IMR-90 (cell line): ENCODE results near the gene IL10. TPM values are rescaled to one million over a fixed set of nuclear protein-coding genes. Genes with fewer than 3 reads are reported as not detected.

Experiments used
- ATAC-seq: fragments of 200-7000 bp; cut with Tn5 transposase; 2 replicates; pipeline ENCODE4 v1.9.1; 2020; ENCODE audit warnings: low read depth, mild to moderate bottlenecking, moderate library complexity
- BruUV-seq: library from RNA; stranded (reverse); fragments of 400-500 nt; replicated peaks from 2 replicates; lab custom pipeline; 2021; lab: Mats Ljungman, UMichigan
- CTCF ChIA-PET: fragments of 300-600 bp; formaldehyde crosslinking; extraction: SDS; loops from one replicate; lab custom pipeline; 2021; ENCODE audit warnings: antibody characterized with exemption; lab: Yijun Ruan, JAX
- POLR2A ChIA-PET: fragments of 300-600 bp; sonication (Branson Sonifier 250); formaldehyde crosslinking; loops from one replicate; lab custom pipeline; 2022; ENCODE audit warnings: antibody characterized with exemption; ENCODE audit not compliant: unreplicated experiment; lab: Charles Lee
- DNase-seq: peaks from one replicate; pipeline ENCODE4 v3.0.0; 2013
- H2AFZ ChIP-seq: replicated peaks from 2 replicates; pipeline ENCODE3; 2013; ENCODE audit warnings: low read length, mild to moderate bottlenecking; ENCODE audit not compliant: poor library complexity
- H2AK5ac ChIP-seq: 2 replicates; pipeline ENCODE4 v1.6.1; 2013; ENCODE audit warnings: low read depth, low read length, inconsistent platforms
- H2AK9ac ChIP-seq: replicated peaks from 2 replicates; pipeline ENCODE3; 2013; ENCODE audit warnings: mild to moderate bottlenecking, low read depth, low read length, moderate library complexity; ENCODE audit not compliant: poor library complexity
- H2BK120ac ChIP-seq: 2 replicates; pipeline ENCODE4 v1.6.1; 2013; ENCODE audit warnings: low read depth, low read length, inconsistent platforms
- H2BK15ac ChIP-seq: 3 replicates; pipeline ENCODE4 v1.6.1; 2013; ENCODE audit warnings: low read depth, low read length, inconsistent platforms
- H2BK20ac ChIP-seq: 2 replicates; pipeline ENCODE4 v1.6.1; 2013; ENCODE audit warnings: low read depth, mild to moderate bottlenecking, inconsistent platforms, low read length, moderate library complexity
- H2BK5ac ChIP-seq: 2 replicates; pipeline ENCODE4 v1.6.1; 2013; ENCODE audit warnings: mild to moderate bottlenecking, low read depth, low read length, inconsistent platforms; ENCODE audit not compliant: poor library complexity, severe bottlenecking
- H3K14ac ChIP-seq: replicated peaks from 2 replicates; pipeline ENCODE4 v1.6.1; 2013; ENCODE audit warnings: low read depth, low read length, inconsistent platforms
- H3K18ac ChIP-seq: 2 replicates; pipeline ENCODE4 v1.6.1; 2013; ENCODE audit warnings: low read depth, low read length, control low read depth
- H3K23ac ChIP-seq: 2 replicates; pipeline ENCODE4 v1.6.1; 2013; ENCODE audit warnings: low read depth, low read length, inconsistent platforms
- H3K27ac ChIP-seq: 2 replicates; pipeline ENCODE4 v1.5.1; 2013; ENCODE audit warnings: mild to moderate bottlenecking, control low read depth, low read length; ENCODE audit not compliant: insufficient read depth
- H3K27me3 ChIP-seq: 2 replicates; pipeline ENCODE4 v1.6.1; 2013; ENCODE audit warnings: low read length; ENCODE audit not compliant: control insufficient read depth, insufficient read depth
- H3K36me3 ChIP-seq: 2 replicates; pipeline ENCODE4 v1.6.1; 2013; ENCODE audit warnings: low read length, mixed read lengths; ENCODE audit not compliant: control insufficient read depth, insufficient read depth
- H3K4ac ChIP-seq: 2 replicates; pipeline ENCODE4 v1.6.1; 2013; ENCODE audit warnings: low read depth, low read length, inconsistent platforms
- H3K4me1 ChIP-seq: 2 replicates; pipeline ENCODE4 v1.6.1; 2013; ENCODE audit warnings: low read length, mixed read lengths; ENCODE audit not compliant: control insufficient read depth, insufficient read depth
- H3K4me2 ChIP-seq: 2 replicates; pipeline ENCODE4 v1.6.1; 2013; ENCODE audit warnings: low read depth, mild to moderate bottlenecking, control low read depth, low read length, moderate library complexity
- H3K4me3 ChIP-seq: 2 replicates; pipeline ENCODE4 v1.5.1; 2013; ENCODE audit warnings: low read depth, mild to moderate bottlenecking, control low read depth, low read length, moderate library complexity; ENCODE audit not compliant: insufficient read depth
- H3K56ac ChIP-seq: 2 replicates; pipeline ENCODE4 v1.6.1; 2013; ENCODE audit warnings: low read length, inconsistent platforms; ENCODE audit not compliant: insufficient read depth; ENCODE audit errors: extremely low read depth
- H3K79me1 ChIP-seq, 2 experiments: 2 replicates each; pipeline ENCODE4 v1.6.1; 2013; ENCODE audit warnings: low read length in 2 of 2, inconsistent platforms in 1 of 2, low read depth in 1 of 2
- H3K9ac ChIP-seq: 2 replicates; pipeline ENCODE4 v1.6.1; 2013; ENCODE audit warnings: low read depth, low read length, control low read depth
- H3K9me1 ChIP-seq: 2 replicates; pipeline ENCODE4 v1.6.1; 2013; ENCODE audit warnings: low read length, inconsistent platforms; ENCODE audit not compliant: insufficient read depth
- H3K9me3 ChIP-seq: 2 replicates; pipeline ENCODE4 v1.6.1; 2013; ENCODE audit warnings: low read length; ENCODE audit not compliant: control insufficient read depth, insufficient read depth
- H4K20me1 ChIP-seq: 2 replicates; pipeline ENCODE4 v1.6.1; 2013; ENCODE audit warnings: low read length, inconsistent platforms; ENCODE audit not compliant: insufficient read depth
- H4K5ac ChIP-seq: 2 replicates; pipeline ENCODE4 v1.6.1; 2013; ENCODE audit warnings: mild to moderate bottlenecking, low read depth, low read length, control low read depth
- H4K8ac ChIP-seq, 2 experiments: 2 replicates each; pipeline ENCODE4 v1.6.1; 2013; ENCODE audit warnings: low read depth in 2 of 2, low read length in 2 of 2, control low read depth in 1 of 2, inconsistent platforms in 1 of 2
- H4K91ac ChIP-seq: 2 replicates; pipeline ENCODE4 v1.6.1; 2013; ENCODE audit warnings: low read depth, low read length, inconsistent platforms; ENCODE audit not compliant: insufficient read depth
- BHLHE40 ChIP-seq: fragments of 150-350 bp; IDR thresholded peaks from 2 replicates; pipeline ENCODE4 v1.6.1; 2016; ENCODE audit warnings: mild to moderate bottlenecking, low read depth, low read length
- CTCF ChIP-seq: conservative IDR thresholded peaks from 2 replicates; pipeline ENCODE4 v1.5.1; 2012; ENCODE audit warnings: mild to moderate bottlenecking, low read depth, low read length, improper control_type of control experiment
- FOS ChIP-seq: fragments of 150-350 bp; IDR thresholded peaks from 2 replicates; pipeline ENCODE4 v1.6.1; 2016; ENCODE audit warnings: low read depth, low read length
- MAFK ChIP-seq: IDR thresholded peaks from 2 replicates; pipeline ENCODE4 v1.6.1; 2012; ENCODE audit warnings: low read depth, low read length, improper control_type of control experiment
- MXI1 ChIP-seq: IDR thresholded peaks from 2 replicates; pipeline ENCODE4 v1.6.1; 2012; ENCODE audit warnings: low read depth, mild to moderate bottlenecking, low read length, moderate library complexity, borderline replicate concordance
- NFE2L2 ChIP-seq: fragments of 150-350 bp; IDR thresholded peaks from 2 replicates; pipeline ENCODE4 v1.6.1; 2016; ENCODE audit warnings: low read depth, mild to moderate bottlenecking, low read length
- RFX5 ChIP-seq: IDR thresholded peaks from 2 replicates; pipeline ENCODE4 v1.8.0; 2012; ENCODE audit warnings: low read depth, mild to moderate bottlenecking, low read length, moderate library complexity
- SMC3 ChIP-seq: fragments of 150-350 bp; IDR thresholded peaks from 2 replicates; pipeline ENCODE4 v1.6.1; 2016; ENCODE audit warnings: low read depth, mild to moderate bottlenecking, antibody characterized with exemption, low read length, moderate library complexity
- USF2 ChIP-seq: fragments of 150-350 bp; IDR thresholded peaks from 2 replicates; pipeline ENCODE4 v1.6.1; 2017; ENCODE audit warnings: mild to moderate bottlenecking, antibody characterized with exemption, low read length, low read depth
- WGBS, 2 experiments: methylation state at CpG; one replicate each; pipeline versions ENCODE4 v1.1.5 to v1.1.7; 2013; ENCODE audit warnings: missing lambda C conversion rate in 2 of 2; ENCODE audit not compliant: insufficient read length in 1 of 2; ENCODE audit errors: extremely low coverage in 2 of 2; 5-methylcytosine and 5-hydroxymethylcytosine counted together
- dilution Hi-C: fragments of 300-500 bp; cut with HindIII; formaldehyde crosslinking; loops from one replicate; pipeline ENCODE4 v1.14.3; 2018; ENCODE audit warnings: low sequenced_read_pairs; ENCODE audit not compliant: unreplicated experiment
- in situ Hi-C: fragments of 300-500 bp; cut with MboI; formaldehyde crosslinking; loops from 3 replicates; pipeline ENCODE4 v1.14.3; 2019; ENCODE audit warnings: low sequenced_read_pairs, inconsistent platforms, mixed read lengths
- intact Hi-C: fragments of 100-400 bp; cut with micrococcal nuclease; formaldehyde crosslinking; loops from 2 replicates; pipeline ENCODE4 v1.10.0; 2022
- polyA plus RNA-seq, 3 experiments: library from polyadenylated mRNA; depleted of rRNA; stranded (reverse); fragments of >200 nt; gene quantifications; 2 replicates each; pipeline ENCODE4 v1.2.3, GENCODE V29; 2012; ENCODE audit warnings: low replicate concordance in 1 of 3
- total RNA-seq: library from RNA; depleted of rRNA; stranded (reverse); fragments of >200 nt; gene quantifications from 2 replicates; pipeline ENCODE4 v1.2.3, GENCODE V29; 2012

The IL10 gene
- total and polyA plus RNA-seq, 2 of the 4 experiments (the other 2 are of a cell fraction): not detected

GRCh38 chr1:206744683-206745082 lies 27.6 kb downstream of the IL10 start:
- Histone ChIP-seq H3K9ac (no peak overlapping the region), H2BK5ac (no peak overlapping the region), H3K14ac (no peak overlapping the region), H2AK5ac (no peak overlapping the region), H3K4me3 (no peak overlapping the region), H4K5ac (no peak overlapping the region), H3K4me1 (peaks cover 3% of the 10 kb centered on the region), H3K56ac (no peak overlapping the region), H3K79me1 (no peaks in the 10 kb centered on the region), H4K8ac (no peak overlapping the region), H3K4ac (no peak overlapping the region), H3K9me1 (peaks cover 18% of the 10 kb centered on the region; the same call in 1 of the 2 replicates), H3K27ac (no peak overlapping the region), H3K36me3 (no peaks in the 10 kb centered on the region), H3K18ac (no peak overlapping the region), H3K9me3 (no peaks in the 10 kb centered on the region), H4K20me1 (no peaks in the 10 kb centered on the region), H3K23ac (no peak overlapping the region), H2AFZ (no peak overlapping the region), H2BK120ac (no peak overlapping the region), H2BK20ac (no peak overlapping the region), H2BK15ac (no peak overlapping the region), H3K4me2 (no peak overlapping the region), H2AK9ac (peak overlapping the region; percentile 13), H4K91ac (no peak overlapping the region), H3K27me3 (no peaks in the 10 kb centered on the region)
- intact Hi-C loops (no loop called here), in situ Hi-C loops (no loop called here), dilution Hi-C loops (no loop called here)
- no TSS peak for BruUV-seq
- POLR2A ChIA-PET: no interaction called here
- TF ChIP-seq MXI1 (no peak), BHLHE40 (peak; percentile 82), RFX5 (no peak), USF2 (peak; percentile 34; the same call in 1 of the 2 replicates), SMC3 (no peak), MAFK (no peak), FOS (no peak), NFE2L2 (no peak), CTCF (no peak)
- DNase-seq: peak; percentile 21
- ATAC-seq: no peak
- CTCF ChIA-PET: interaction anchor here (1.4 kb wide), 1 partner anchor 65 kb away, joined by 4 read pairs; no protein-coding TSS in a partner anchor
- 93% methylated on average over 2 of the region's 4 CpGs; no CpG with 5 or more reads in 1 of the 2 experiments for WGBS, 2 experiments
